ENCODE data around the gene UBE2I. TPM values are rescaled to one million over a fixed set of nuclear protein-coding genes. Genes with fewer than 3 reads are reported as not detected.
A peak's percentile ranks its signal among the peaks of the same experiment; 100 is the strongest.

UBE2I gene
- total and polyA plus RNA-seq, 12 donors, result 50.7 to 203 (median 89.2) TPM

GRCh38 chr16:1341495-1342420 is 32.3 kb downstream of the UBE2I start:
- Histone ChIP-seq H3K4me1 (replicated peaks in 1 of 2) (peaks cover 2 to 12% of the 10 kb centered on the region in 2 donors), H3K36me3 (replicated peaks in 1 of 2) (no peaks in the 10 kb centered on the region), H3K27me3 (no peaks in the 10 kb centered on the region), H3K9me3 (replicated peaks in 1 of 3) (no peaks in the 10 kb centered on the region), H3K4me3 (no peak overlapping the region), H3K27ac (no peak overlapping the region)
- WGBS, 4 donors, result 83 to 100% (median 87%) methylated on average over 1 to 39 of the region's 39 CpGs
- intact Hi-C loops (cut with DNase I), result no loop called here
- no peak for DNase-seq
- TF ChIP-seq POLR2A (IDR thresholded peaks at IDR 0.05) (no peak), CTCF (IDR thresholded peaks at IDR 0.05) (no peak)

- no peaks in the 10 kb centered on the region for H3K9me3 ChIP-seq (replicated peaks in 1 of 3)
- H3K27me3 ChIP-seq, result no peaks in the 10 kb centered on the region
- peaks cover 0 to 6% of the 10 kb centered on the region in 2 donors for H3K36me3 ChIP-seq (replicated peaks in 1 of 2)
- WGBS, 4 donors, result 3 to 9% (median 5%) methylated on average over 22 to 49 of the region's 49 CpGs
- intact Hi-C loops (cut with DNase I), result no loop called here
- H3K4me3 ChIP-seq, result no peak overlapping the region
- TF ChIP-seq CTCF (IDR thresholded peaks at IDR 0.05) (no peak), POLR2A (IDR thresholded peaks at IDR 0.05) (no peak)
- H3K4me1 ChIP-seq (replicated peaks in 1 of 2), result peaks cover 2 to 12% of the 10 kb centered on the region in 2 donors
- peak; percentile 97 to 99 (median 99) for DNase-seq
- H3K27ac ChIP-seq, result no peak overlapping the region
Measured at GRCh38 chr16:1342526-1343427, 33.3 kb downstream of the UBE2I start.

GRCh38 chr16:1343428-1344242 is 34.2 kb downstream of the UBE2I start:
- 59 to 70% (median 65%) methylated on average over 27 to 44 of the region's 44 CpGs for WGBS, 4 donors

More at GRCh38 chr16:1343428-1344242, 34.2 kb downstream of the UBE2I start:
- H3K27me3 ChIP-seq, result no peaks in the 10 kb centered on the region
- no peak for DNase-seq
- no peak for TF ChIP-seq CTCF (IDR thresholded peaks at IDR 0.05)
- no peak for TF ChIP-seq POLR2A (IDR thresholded peaks at IDR 0.05)
- no peaks in the 10 kb centered on the region for H3K9me3 ChIP-seq (replicated peaks in 1 of 3)
- peaks cover 2 to 12% of the 10 kb centered on the region in 2 donors for H3K4me1 ChIP-seq (replicated peaks in 1 of 2)
- peaks cover 0 to 15% of the 10 kb centered on the region in 2 donors for H3K36me3 ChIP-seq (replicated peaks in 1 of 2)
- H3K27ac ChIP-seq, result no peak overlapping the region
- intact Hi-C loops (cut with DNase I), result no loop called here
- no peak overlapping the region for H3K4me3 ChIP-seq

Data from adrenal gland (tissue), 12 donors.